ENCODE measurements around the gene CD80.
A peak's percentile ranks its signal among the peaks of the same experiment; 100 is the strongest.

CD80 gene

DNA sequence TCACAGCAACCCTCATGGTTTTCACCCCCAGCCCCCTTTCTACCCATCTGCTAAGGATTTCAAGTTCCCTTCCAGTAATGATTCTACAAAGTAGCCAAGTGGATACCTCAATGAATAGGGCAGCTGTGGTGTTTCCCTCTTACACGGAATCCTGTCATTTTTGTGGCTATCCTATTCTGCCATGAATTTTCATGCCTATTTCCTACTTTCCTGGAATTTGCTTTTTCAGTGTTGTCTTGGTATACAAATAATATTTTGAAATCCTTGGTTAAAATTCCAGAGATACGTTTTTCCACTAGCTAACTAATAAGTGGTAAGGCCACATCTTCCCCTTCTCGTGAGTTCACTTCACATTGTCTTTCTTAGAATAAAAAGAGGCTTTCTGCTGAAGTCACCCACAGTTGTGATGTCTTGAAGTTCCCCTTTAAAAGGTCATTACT, 27.3 kb upstream of the CD80 start:
- TF ChIP-seq, protein P1, sequence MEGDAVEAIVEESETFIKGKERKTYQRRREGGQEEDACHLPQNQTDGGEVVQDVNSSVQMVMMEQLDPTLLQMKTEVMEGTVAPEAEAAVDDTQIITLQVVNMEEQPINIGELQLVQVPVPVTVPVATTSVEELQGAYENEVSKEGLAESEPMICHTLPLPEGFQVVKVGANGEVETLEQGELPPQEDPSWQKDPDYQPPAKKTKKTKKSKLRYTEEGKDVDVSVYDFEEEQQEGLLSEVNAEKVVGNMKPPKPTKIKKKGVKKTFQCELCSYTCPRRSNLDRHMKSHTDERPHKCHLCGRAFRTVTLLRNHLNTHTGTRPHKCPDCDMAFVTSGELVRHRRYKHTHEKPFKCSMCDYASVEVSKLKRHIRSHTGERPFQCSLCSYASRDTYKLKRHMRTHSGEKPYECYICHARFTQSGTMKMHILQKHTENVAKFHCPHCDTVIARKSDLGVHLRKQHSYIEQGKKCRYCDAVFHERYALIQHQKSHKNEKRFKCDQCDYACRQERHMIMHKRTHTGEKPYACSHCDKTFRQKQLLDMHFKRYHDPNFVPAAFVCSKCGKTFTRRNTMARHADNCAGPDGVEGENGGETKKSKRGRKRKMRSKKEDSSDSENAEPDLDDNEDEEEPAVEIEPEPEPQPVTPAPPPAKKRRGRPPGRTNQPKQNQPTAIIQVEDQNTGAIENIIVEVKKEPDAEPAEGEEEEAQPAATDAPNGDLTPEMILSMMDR (IDR thresholded peaks at IDR 0.05; ENCODE audit: unreplicated experiment in 3 of 3): no peak
- Mint-ChIP-seq H3K36me3 (ENCODE audit: low read depth) (no peaks in the 10 kb centered on the region), H3K4me1 (no peaks in the 10 kb centered on the region), H3K9me3 (peaks cover 4% of the 10 kb centered on the region), H3K27ac (no peak overlapping the region), H3K27me3 (ENCODE audit: low read depth) (no peaks in the 10 kb centered on the region), H3K4me3 (no peak overlapping the region)

DNA sequence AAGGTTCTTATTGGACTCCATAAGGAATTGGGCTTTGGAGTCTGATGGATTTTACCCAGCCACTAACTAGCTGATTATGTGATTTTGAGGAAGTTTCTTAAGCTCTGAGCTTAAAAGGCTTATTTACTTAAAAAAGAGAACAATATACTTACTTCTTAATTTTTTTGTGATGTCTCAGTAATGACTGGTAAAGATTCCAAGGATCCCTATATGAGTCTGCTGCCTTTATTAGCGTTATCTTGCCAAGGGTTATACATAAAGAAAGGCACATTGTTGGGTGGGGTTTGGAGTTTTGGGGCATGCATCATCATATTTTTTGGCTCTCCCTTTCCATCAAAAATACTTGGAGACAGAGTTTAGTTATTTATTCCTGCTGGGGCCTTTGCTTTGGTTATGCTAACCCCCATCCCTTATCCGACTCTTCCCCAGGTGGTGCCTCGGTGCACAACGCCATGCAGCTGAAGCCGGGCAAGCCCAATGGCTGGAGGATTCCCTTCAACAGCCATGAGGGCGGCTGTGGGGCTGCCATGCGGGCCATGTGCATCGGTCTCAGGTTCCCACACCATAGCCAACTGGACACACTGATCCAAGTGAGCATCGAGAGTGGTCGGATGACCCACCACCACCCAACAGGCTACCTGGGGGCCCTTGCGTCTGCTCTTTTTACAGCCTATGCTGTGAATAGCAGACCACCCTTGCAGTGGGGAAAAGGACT, 26.6 kb upstream of the CD80 start:
- H3K4me1 Mint-ChIP-seq: no peaks in the 10 kb centered on the region
- no peaks in the 10 kb centered on the region for H3K36me3 Mint-ChIP-seq (ENCODE audit: low read depth)
- no peaks in the 10 kb centered on the region for H3K27me3 Mint-ChIP-seq (ENCODE audit: low read depth)
- TF ChIP-seq, protein P1 (IDR thresholded peaks at IDR 0.05; ENCODE audit: unreplicated experiment in 3 of 3): no peak
- no peak overlapping the region for H3K27ac Mint-ChIP-seq
- H3K4me3 Mint-ChIP-seq: no peak overlapping the region
- peaks cover 4% of the 10 kb centered on the region for H3K9me3 Mint-ChIP-seq

DNA sequence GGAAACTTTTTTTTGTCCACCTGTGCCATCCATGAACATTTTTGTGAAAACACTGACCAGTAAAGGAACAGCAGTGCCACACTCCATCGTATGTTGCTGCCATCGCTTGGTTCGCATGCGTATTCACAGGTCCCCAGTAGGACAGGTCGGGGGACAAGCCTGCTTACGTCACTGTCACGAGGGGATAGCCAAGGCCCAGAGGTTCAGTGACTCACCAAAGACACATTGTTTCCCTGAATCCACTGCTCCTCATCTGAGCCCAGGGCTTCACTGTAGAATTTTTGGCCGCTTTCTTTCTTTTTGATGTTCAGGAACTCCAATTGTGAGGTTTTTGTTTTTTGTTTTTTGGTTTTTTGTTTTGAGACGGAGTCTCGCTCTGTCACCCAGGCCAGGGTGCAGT, 25.8 kb upstream of the CD80 start:
- Mint-ChIP-seq H3K36me3 (ENCODE audit: low read depth) (no peaks in the 10 kb centered on the region), H3K9me3 (peaks cover 3% of the 10 kb centered on the region), H3K4me3 (no peak overlapping the region), H3K27me3 (ENCODE audit: low read depth) (no peaks in the 10 kb centered on the region), H3K4me1 (peaks cover 5% of the 10 kb centered on the region), H3K27ac (no peak overlapping the region)
- TF ChIP-seq, protein P1 (IDR thresholded peaks at IDR 0.05; ENCODE audit: unreplicated experiment in 3 of 3): no peak

DNA sequence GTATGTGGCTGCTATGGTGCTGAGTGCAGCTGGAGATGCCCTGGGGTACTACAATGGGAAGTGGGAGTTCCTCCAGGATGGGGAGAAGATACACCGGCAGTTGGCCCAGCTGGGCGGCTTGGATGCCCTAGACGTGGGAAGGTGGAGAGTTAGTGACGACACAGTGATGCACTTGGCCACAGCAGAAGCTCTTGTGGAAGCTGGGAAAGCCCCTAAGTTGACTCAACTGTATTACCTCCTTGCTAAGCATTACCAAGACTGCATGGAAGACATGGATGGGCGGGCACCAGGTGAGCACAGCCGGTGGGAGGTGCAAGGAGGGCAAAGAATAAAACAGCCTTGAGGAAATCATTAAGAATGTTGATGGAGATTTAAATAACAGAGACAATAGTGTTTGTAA, 22.8 kb upstream of the CD80 start:
- no peaks in the 10 kb centered on the region for H3K9me3 Mint-ChIP-seq
- H3K27me3 Mint-ChIP-seq (ENCODE audit: low read depth): no peaks in the 10 kb centered on the region
- TF ChIP-seq, protein P1 (IDR thresholded peaks at IDR 0.05; ENCODE audit: unreplicated experiment in 3 of 3): no peak
- no peak overlapping the region for H3K27ac Mint-ChIP-seq
- H3K4me3 Mint-ChIP-seq: no peak overlapping the region
- no peaks in the 10 kb centered on the region for H3K36me3 Mint-ChIP-seq (ENCODE audit: low read depth)
- H3K4me1 Mint-ChIP-seq: peaks cover 17% of the 10 kb centered on the region

DNA sequence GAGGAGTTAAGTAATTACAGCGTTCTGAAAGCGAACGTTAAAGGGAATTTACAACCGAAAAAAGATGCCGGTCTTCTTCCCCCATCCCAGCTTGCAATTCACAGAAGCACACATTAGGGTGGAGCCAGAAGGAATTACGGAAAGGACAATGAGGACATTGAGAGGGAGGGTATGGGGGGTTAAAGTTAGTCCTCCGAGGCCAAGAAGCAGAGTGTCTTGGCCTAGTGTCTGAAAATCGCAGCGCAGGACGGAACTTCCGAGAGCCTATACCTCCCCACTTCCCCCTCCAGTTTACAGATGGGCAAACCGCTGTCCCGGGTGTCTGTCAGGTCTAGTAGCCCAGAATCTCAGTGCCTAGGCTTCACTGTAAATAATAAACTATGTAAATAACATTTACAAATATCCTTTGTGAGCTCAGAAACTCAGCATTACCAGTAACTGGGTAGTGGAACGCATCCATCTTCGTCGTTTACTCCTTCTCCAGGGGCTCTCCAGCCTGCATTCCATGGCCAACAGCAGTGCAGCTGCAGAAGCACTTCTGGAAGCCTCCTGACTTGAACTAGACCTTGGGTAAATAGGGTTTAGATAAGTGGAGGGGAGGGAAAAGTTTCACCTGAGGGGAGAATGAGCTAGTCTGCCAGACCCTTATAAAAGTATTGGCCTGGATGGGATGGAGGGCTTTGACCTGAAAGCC, 20.8 kb upstream of the CD80 start:
- Mint-ChIP-seq H3K9me3 (no peaks in the 10 kb centered on the region), H3K4me1 (peaks cover 17% of the 10 kb centered on the region), H3K27me3 (ENCODE audit: low read depth) (no peaks in the 10 kb centered on the region), H3K4me3 (peak overlapping the region; percentile 92 to 97 (median 95)), H3K27ac (peak overlapping the region; percentile 97 to 100 (median 99)), H3K36me3 (ENCODE audit: low read depth) (no peaks in the 10 kb centered on the region)
- TF ChIP-seq, protein P1 (IDR thresholded peaks at IDR 0.05; ENCODE audit: unreplicated experiment in 3 of 3): no peak

Measured in nephron (organoid).